Activated naive CD4-positive, alpha-beta T cell treated with anti-CD3 and anti-CD28 coated beads, Interleukin-2, amount 50 U/mL, for 72 hours (primary cell): ENCODE results near the gene SCP2D1. TPM values are rescaled to one million over a fixed set of nuclear protein-coding genes. Genes with fewer than 3 reads are reported as not detected.

Experiments
- ATAC-seq, 2 donors: fragments of 150-1000 bp; cut with Tn5 transposase; 2 replicates each; pipeline ENCODE4 v1.10.0; 2021; ENCODE audit warnings: mild to moderate bottlenecking in 2 of 2, moderate library complexity in 2 of 2
- DNase-seq, 2 donors: peaks; one replicate each; pipeline ENCODE4 v3.0.0; 2021 to 2022; ENCODE audit warnings: low spot score in 2 of 2
- H3K27ac Mint-ChIP-seq, 2 donors: one replicate each; pipeline ENCODE4 v1.8.0; 2022; ENCODE audit warnings: mild to moderate bottlenecking in 2 of 2, mixed read lengths in 2 of 2
- H3K36me3 Mint-ChIP-seq, 2 donors: one replicate each; pipeline ENCODE4 v1.8.0; 2022; ENCODE audit warnings: mixed read lengths in 2 of 2
- H3K9me3 Mint-ChIP-seq, 2 donors: one replicate each; pipeline ENCODE4 v1.8.0; 2022; ENCODE audit warnings: mixed read lengths in 2 of 2
- total RNA-seq, 2 donors: library from RNA; stranded (reverse); gene quantifications; one replicate each; pipeline ENCODE4 v1.2.3, GENCODE V29; 2022

SCP2D1 gene
- total RNA-seq, 2 donors from 2014 or later, result 0.36 TPM; not detected in 1

- Mint-ChIP-seq H3K36me3 (no peaks in the 10 kb centered on the region), H3K9me3 (no peaks in the 10 kb centered on the region), H3K27ac (no peak overlapping the region)
- DNase-seq (no peak), ATAC-seq (no peak)
These were observed 33.7 kb downstream of the SCP2D1 start for GRCh38 chr20:18847226-18847755.

DNA sequence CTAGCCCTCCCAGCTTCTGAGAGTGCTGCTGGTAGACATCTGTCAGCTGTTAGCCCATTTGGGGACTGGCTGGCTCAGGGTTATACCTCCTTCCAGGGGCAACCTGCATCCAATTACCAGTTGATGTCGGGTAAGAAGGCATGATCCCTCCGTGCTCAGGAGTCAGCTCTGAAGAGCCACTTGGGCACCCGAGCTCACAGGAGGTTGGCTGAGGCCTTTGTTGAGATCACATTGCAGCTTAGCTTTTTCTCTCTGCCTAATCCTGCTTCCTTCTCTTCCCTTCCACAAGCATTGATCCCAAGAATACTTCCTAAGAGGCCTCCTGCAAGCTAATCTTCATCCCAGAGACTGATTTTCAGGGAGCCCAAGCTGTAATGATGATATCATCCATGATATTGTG is 35.5 kb downstream of the SCP2D1 start:
- no peak for DNase-seq
- Mint-ChIP-seq H3K36me3 (no peaks in the 10 kb centered on the region), H3K9me3 (no peaks in the 10 kb centered on the region), H3K27ac (no peak overlapping the region)
- ATAC-seq, result no peak

GRCh38 chr20:18851629-18852028 is 38.0 kb downstream of the SCP2D1 start:
- Mint-ChIP-seq H3K9me3 (peaks cover 0 to 4% of the 10 kb centered on the region in 2 donors), H3K36me3 (no peaks in the 10 kb centered on the region), H3K27ac (no peak overlapping the region)
- no peak for DNase-seq
- ATAC-seq, result no peak

DNA sequence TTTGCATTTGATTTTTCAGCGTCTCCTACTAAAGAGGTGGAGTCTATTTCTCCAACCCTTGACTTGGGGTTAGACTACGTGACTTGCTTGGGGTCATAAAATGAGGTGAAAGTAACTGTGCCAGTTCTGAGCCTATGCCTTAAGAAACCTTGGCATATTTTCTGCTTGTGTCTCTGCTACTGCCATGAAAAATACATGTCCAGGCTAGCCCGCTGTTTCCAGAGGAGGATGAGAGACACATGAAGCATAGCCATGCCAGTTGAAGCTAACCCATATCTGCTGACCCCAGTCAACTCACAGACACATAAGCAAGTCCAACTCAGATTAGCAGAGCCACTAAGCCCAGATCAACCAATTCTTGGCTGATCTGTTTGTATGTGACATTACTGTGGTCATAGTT is 38.7 kb downstream of the SCP2D1 start:
- DNase-seq, result no peak
- peaks cover 0 to 4% of the 10 kb centered on the region in 2 donors for H3K9me3 Mint-ChIP-seq
- no peak for ATAC-seq
- no peaks in the 10 kb centered on the region for H3K36me3 Mint-ChIP-seq
- H3K27ac Mint-ChIP-seq, result no peak overlapping the region

GRCh38 chr20:18853216-18853615 is 39.6 kb downstream of the SCP2D1 start:
- peaks cover 3 to 6% of the 10 kb centered on the region in 2 donors for H3K9me3 Mint-ChIP-seq
- DNase-seq (no peak), ATAC-seq (no peak)
- H3K27ac Mint-ChIP-seq, result no peak overlapping the region
- peaks cover 0 to 3% of the 10 kb centered on the region in 2 donors for H3K36me3 Mint-ChIP-seq

DNA sequence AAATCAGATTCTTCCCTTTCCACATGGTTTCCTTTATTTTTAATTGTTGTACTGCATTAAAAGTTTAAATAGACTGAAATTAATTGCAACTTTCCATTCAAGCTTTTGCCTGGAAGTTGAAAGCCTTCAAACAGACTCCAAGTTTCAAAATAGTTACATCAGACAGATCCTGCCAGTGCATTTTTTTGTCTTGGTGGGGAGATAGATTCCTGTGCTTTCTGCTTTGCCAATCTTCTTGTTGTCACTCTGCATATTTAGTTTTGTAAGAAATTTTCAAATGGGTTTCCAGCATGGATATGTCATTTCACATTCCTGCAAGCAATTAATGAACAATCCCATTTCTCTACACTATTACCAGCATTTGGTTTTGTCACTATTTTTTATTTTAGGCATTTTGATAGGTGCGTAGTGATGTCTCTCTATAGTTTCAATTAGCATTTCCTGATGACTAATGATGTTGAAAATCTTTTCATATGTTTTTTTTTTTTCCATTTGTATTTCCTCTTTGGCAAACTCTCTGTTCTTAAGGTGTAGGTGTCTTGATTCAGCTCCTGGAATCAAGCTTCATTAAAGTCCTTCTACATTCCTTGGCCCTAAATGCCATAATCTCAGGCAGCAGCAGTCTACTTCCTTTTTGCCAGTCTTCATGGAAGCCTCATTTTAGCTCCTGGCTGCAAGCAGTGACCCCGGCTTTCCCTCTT is 40.5 kb downstream of the SCP2D1 start:
- H3K27ac Mint-ChIP-seq, result no peak overlapping the region
- peaks cover 9% of the 10 kb centered on the region in 2 donors for H3K9me3 Mint-ChIP-seq
- peaks cover 0 to 5% of the 10 kb centered on the region in 2 donors for H3K36me3 Mint-ChIP-seq

DNA sequence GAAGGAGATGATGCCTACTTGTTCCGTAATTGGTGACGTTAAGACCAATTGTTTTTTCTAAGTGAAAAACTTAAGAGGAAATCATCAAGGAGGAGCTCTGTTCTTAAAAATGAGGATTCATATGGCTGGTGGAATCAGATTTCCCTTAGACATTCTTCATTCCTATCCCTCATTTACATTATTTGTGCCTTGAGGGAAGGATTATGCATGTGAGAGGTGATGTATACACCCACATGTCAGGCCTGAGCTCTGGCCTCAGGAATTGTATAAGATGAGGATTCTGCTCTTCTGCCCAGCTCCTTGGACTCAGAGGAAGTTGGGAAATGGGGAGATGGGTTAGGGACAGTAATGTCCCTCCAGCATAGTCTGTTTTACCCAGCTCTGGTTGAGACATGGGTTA is 42.3 kb downstream of the SCP2D1 start:
- DNase-seq (no peak), ATAC-seq (no peak)
- H3K36me3 Mint-ChIP-seq, result peaks cover 0 to 9% of the 10 kb centered on the region in 2 donors
- peaks cover 14 to 20% of the 10 kb centered on the region in 2 donors for H3K9me3 Mint-ChIP-seq
- H3K27ac Mint-ChIP-seq, result no peak overlapping the region

More for the DNA sequence above, 40.5 kb downstream of the SCP2D1 start:
- DNase-seq (no peak), ATAC-seq (no peak)

DNA sequence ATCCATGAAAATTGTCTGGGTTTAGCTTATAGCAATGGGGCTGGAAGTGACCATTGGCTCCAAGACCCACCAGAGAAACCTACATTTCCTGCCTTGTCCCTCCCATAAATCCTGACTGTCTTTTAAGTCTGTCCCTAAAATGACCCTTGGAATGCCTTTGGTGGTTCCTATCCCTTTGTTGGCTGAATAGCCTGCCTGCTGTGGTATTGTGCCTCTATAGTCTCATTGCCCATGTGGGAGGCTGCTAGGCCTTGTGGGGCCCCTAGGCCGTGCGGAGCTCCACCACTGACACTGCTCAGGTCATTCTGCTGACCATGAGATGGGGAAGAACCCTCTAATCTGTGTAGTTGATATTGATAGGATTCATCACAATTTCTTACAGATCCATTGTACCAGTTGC is 43.3 kb downstream of the SCP2D1 start:
- Mint-ChIP-seq H3K9me3 (peaks cover 14 to 20% of the 10 kb centered on the region in 2 donors), H3K36me3 (peaks cover 0 to 9% of the 10 kb centered on the region in 2 donors), H3K27ac (no peak overlapping the region)
- ATAC-seq (no peak), DNase-seq (no peak)

DNA sequence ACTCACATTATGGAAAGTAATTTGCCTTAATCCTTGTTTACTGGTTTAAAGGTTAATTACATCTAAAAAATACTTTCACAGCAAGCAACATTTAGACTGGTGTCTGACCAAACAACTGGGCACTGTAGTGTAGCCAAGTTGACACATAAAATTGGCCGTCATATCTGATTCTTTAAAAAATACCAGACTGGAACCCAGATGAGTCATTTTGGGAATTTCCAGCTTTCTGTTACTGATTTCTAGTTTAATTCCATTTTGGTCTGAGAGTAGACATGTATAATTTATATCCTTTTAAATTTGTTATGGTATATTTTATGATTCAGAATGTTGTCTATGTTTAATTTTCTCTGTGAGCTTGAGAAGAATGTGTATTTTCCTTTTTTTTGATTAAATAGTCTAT is 44.1 kb downstream of the SCP2D1 start:
- ATAC-seq, result no peak
- DNase-seq, result no peak
- Mint-ChIP-seq H3K9me3 (peaks cover 18 to 20% of the 10 kb centered on the region in 2 donors), H3K27ac (no peak overlapping the region), H3K36me3 (peaks cover 0 to 9% of the 10 kb centered on the region in 2 donors)

- Mint-ChIP-seq H3K9me3 (peaks cover 20% of the 10 kb centered on the region in 2 donors), H3K27ac (no peak overlapping the region), H3K36me3 (peaks cover 0 to 9% of the 10 kb centered on the region in 2 donors)
- DNase-seq (no peak), ATAC-seq (no peak)
These were observed 45.2 kb downstream of the SCP2D1 start for GRCh38 chr20:18858816-18859215.

Other genes with a start within 250 kb of the SCP2D1 start
- 10 to 100 TPM; 70.3 to 85.5 TPM for gene SMIM26, start 246.4 kb upstream of the SCP2D1 start, total RNA-seq
- 10 to 100 TPM; 25.3 to 54.3 TPM for gene DTD1, start 225.7 kb upstream of the SCP2D1 start, total RNA-seq